Mesodermal cell (in vitro differentiated cells): ENCODE results near the gene ENPP4.

Experiments
- H3K27ac ChIP-seq: 2 replicates; pipeline ENCODE4 v1.7.0; 2013; ENCODE audit warnings: mild to moderate bottlenecking, low read depth, low read length, moderate library complexity; ENCODE audit not compliant: severe bottlenecking
- H3K36me3 ChIP-seq: 2 replicates; pipeline ENCODE4 v1.7.1; 2013; ENCODE audit warnings: mild to moderate bottlenecking, low read length, moderate library complexity; ENCODE audit not compliant: control insufficient read depth, insufficient read depth
- H3K4me1 ChIP-seq: one replicate; pipeline ENCODE4 v1.7.1; 2013; ENCODE audit warnings: mild to moderate bottlenecking, low read length; ENCODE audit not compliant: insufficient read depth, control insufficient read depth, poor library complexity, severe bottlenecking
- H3K4me3 ChIP-seq: 2 replicates; pipeline ENCODE4 v1.7.0; 2013; ENCODE audit warnings: low read length, control low read depth, mild to moderate bottlenecking; ENCODE audit not compliant: insufficient read depth, poor library complexity, severe bottlenecking; ENCODE audit errors: extremely low read depth
- H3K9me3 ChIP-seq: 2 replicates; pipeline ENCODE4 v1.7.1; 2013; ENCODE audit warnings: mild to moderate bottlenecking, low read length, moderate library complexity; ENCODE audit not compliant: control insufficient read depth
- WGBS, 2 experiments: methylation state at CpG; one replicate each; pipeline ENCODE4 v1.1.5; 2013; ENCODE audit warnings: missing lambda C conversion rate in 2 of 2; ENCODE audit not compliant: insufficient coverage in 2 of 2; 5-methylcytosine and 5-hydroxymethylcytosine counted together

ENPP4 gene

GRCh38 chr6:46170357-46171289, 40.8 kb downstream of the ENPP4 start, which contains the start of gene ENPP5:
ENPP5 (minus strand) TSS chr6:46170980; CDS start chr6:46168262, 2,718 bp downstream.
- Histone ChIP-seq H3K27ac (no peak within 1 kb of the TSS), H3K36me3 (no peaks in the 10 kb centered on the region), H3K4me1 (no peaks in the 10 kb centered on the region), H3K4me3 (peak within 1 kb of the TSS; percentile 63), H3K9me3 (no peaks in the 10 kb centered on the region)
- 0 to 1% methylated on average over 16 to 36 of the region's 49 CpGs for WGBS, 2 experiments

DNA sequence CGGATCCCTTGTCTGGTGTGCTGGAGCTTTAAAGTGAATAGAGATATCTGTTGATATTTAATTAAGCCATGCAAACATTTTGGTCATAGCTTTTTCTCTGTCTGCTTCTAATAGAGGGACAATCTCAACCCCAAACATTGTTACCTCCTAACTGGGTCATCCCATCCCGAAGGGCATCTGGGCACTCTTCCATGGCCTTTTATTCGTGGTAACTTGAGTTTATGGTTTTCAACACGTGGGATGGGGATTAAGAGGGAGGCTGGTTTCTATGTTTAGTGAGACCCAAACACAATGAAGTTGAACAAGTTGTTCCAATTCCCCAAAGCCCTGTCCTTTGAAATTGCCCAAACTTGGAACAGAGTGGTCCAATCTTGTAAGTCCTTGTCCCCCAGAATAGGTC, 42.4 kb downstream of the ENPP4 start:
- Histone ChIP-seq H3K4me1 (no peaks in the 10 kb centered on the region), H3K9me3 (no peaks in the 10 kb centered on the region)
- no CpG with 5 or more reads among the region's 4 CpGs for WGBS, 2 experiments

DNA sequence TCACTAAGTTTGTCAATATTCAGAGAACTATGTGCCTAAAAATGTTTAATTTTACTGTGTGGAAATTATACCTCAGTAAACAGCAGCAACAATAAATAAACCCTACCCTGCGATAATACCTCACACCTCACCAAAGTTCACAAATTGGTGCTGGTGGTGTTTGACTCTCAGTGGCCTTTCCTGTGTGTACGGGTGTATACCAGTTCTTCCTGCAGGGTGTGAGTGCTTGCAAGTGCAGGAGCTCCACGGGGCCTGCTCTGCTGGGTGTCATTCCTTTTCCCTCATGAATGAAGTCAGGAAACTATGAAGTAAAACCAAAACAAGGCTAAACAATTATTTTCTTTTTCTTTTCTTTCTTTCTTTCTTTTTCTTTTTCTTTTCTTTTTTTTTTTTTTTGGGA, 45.1 kb downstream of the ENPP4 start:
- H3K36me3 ChIP-seq = no peaks in the 10 kb centered on the region
- no peaks in the 10 kb centered on the region for H3K4me1 ChIP-seq
- H3K27ac ChIP-seq = no peak overlapping the region
- H3K9me3 ChIP-seq = no peaks in the 10 kb centered on the region
- WGBS, 2 experiments = 100% methylated on average over 1 to 2 of the region's 3 CpGs
- H3K4me3 ChIP-seq = no peak overlapping the region

More for the DNA sequence above, 42.4 kb downstream of the ENPP4 start:
- H3K27ac ChIP-seq = no peak overlapping the region
- H3K36me3 ChIP-seq = no peaks in the 10 kb centered on the region
- no peak overlapping the region for H3K4me3 ChIP-seq

GRCh38 chr6:46175446-46175845, 45.7 kb downstream of the ENPP4 start:
- Histone ChIP-seq H3K4me1 (no peaks in the 10 kb centered on the region), H3K4me3 (no peak overlapping the region), H3K36me3 (no peaks in the 10 kb centered on the region), H3K27ac (no peak overlapping the region), H3K9me3 (no peaks in the 10 kb centered on the region)
- 90% methylated on average over 2 of the region's 4 CpGs; no CpG with 5 or more reads in 1 of the 2 experiments for WGBS, 2 experiments

DNA sequence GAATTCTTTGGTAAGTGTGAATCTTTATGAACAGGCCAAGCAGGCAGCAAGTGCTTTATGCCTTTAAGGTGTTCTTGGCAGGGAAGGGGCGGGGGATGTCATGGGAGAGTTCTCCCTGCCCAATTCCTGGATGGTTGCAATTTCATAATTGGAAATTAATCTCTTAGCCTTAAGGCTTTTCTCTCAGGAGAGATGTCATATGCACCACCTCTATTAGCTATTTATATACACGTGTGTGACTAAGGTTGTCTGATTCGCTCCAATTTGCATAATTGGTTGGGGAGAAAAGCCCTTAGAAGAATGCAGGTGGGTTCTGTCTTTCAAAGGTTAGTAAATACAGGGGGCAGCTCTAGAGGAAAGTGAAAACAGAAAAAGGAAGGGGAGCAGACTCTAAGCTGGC, 46.2 kb downstream of the ENPP4 start:
- H3K36me3 ChIP-seq = no peaks in the 10 kb centered on the region
- WGBS, 2 experiments = no CpG with 5 or more reads among the region's 3 CpGs

GRCh38 chr6:46184114-46184513, 54.3 kb downstream of the ENPP4 start:
- Histone ChIP-seq H3K36me3 (no peaks in the 10 kb centered on the region), H3K27ac (no peak overlapping the region), H3K9me3 (no peaks in the 10 kb centered on the region), H3K4me3 (no peak overlapping the region), H3K4me1 (no peaks in the 10 kb centered on the region)
- WGBS, 2 experiments = 76% methylated on average over 2 of the region's 4 CpGs; no CpG with 5 or more reads in 1 of the 2 experiments

More for the DNA sequence above, 46.2 kb downstream of the ENPP4 start:
- Histone ChIP-seq H3K4me3 (no peak overlapping the region), H3K9me3 (no peaks in the 10 kb centered on the region), H3K27ac (no peak overlapping the region), H3K4me1 (no peaks in the 10 kb centered on the region)

- no peak overlapping the region for H3K4me3 ChIP-seq
- H3K36me3 ChIP-seq = no peaks in the 10 kb centered on the region
- WGBS, 2 experiments = no CpG with 5 or more reads among the region's 1 CpG
- no peak overlapping the region for H3K27ac ChIP-seq
- H3K9me3 ChIP-seq = no peaks in the 10 kb centered on the region
- no peaks in the 10 kb centered on the region for H3K4me1 ChIP-seq
Measured at GRCh38 chr6:46186583-46186982, 56.8 kb downstream of the ENPP4 start.

DNA sequence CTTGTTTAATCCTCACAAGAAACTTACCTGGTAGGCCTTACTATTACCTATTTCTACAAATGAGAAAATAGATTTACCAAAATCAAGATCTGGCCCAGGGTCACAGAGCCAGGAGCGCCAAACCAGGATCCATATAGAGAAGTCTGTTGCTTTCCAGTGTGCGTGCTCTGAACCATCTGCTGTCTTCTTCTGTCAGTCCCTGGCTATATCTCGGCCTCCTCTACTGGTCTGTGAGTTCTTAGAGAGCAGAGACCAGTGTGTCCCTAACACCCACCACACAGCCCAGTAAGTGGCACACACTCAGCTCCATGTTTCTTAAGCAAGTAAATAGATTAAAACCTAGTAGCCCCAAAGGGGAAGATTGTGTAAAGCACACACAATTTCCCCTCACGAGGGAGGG, 59.9 kb downstream of the ENPP4 start:
- H3K9me3 ChIP-seq = no peaks in the 10 kb centered on the region
- H3K27ac ChIP-seq = no peak overlapping the region
- no peak overlapping the region for H3K4me3 ChIP-seq
- WGBS, 2 experiments = 85% methylated on average over 2 to 3 of the region's 4 CpGs
- no peaks in the 10 kb centered on the region for H3K4me1 ChIP-seq
- no peaks in the 10 kb centered on the region for H3K36me3 ChIP-seq

- no peaks in the 10 kb centered on the region for H3K9me3 ChIP-seq
- no peak overlapping the region for H3K4me3 ChIP-seq
- no peak overlapping the region for H3K27ac ChIP-seq
- no peaks in the 10 kb centered on the region for H3K4me1 ChIP-seq
- WGBS, 2 experiments = 93 to 95% methylated on average over 2 of the region's 4 CpGs
- no peaks in the 10 kb centered on the region for H3K36me3 ChIP-seq
Measured at GRCh38 chr6:46190889-46191288, 61.1 kb downstream of the ENPP4 start.

DNA sequence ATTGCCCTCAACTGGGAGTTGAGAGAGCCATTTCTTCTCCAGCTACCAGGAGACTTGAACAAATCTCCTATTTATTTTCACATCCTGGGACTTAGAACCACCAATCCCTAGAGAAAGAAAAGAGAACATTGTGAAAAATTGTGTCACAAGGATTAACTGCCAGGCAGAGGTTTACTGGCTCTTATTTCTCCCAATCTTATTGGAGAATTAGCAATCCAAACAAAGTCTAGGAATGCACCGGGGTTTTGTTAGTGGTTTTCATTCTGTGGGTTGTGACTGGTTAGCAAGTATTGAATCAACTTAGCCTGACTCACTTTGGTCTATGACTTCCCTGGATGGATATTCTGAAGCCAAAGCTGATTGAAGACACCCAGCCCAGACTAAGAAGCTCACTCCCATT, 62.2 kb downstream of the ENPP4 start:
- no peaks in the 10 kb centered on the region for H3K9me3 ChIP-seq
- no peaks in the 10 kb centered on the region for H3K4me1 ChIP-seq
- H3K27ac ChIP-seq = no peak overlapping the region
- no peaks in the 10 kb centered on the region for H3K36me3 ChIP-seq
- no CpG with 5 or more reads among the region's 1 CpG for WGBS, 2 experiments
- no peak overlapping the region for H3K4me3 ChIP-seq
